ENCODE results near the gene CSF2RB.

The CSF2RB gene

DNA sequence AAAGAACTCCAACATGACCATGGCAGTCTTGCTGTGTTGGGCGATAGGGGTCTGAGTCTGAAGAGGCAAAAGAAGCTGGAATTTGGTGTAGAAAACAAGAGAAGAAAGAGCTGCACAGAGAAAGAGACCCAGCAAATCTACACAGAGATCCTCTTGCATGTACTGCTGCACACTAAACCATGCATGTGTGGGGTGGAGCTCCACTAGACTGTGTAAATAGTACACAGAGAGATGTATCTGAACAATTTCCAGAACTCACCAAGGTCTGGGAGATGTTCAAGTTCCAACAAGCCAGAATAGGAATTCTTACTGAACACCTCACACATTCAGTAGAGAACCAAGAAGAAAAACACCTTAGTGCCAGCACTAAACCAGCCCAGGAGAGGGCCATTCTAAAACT is 42.3 kb downstream of the CSF2RB start:
- H3K27ac Mint-ChIP-seq, result no peak overlapping the region
- H3K9me3 Mint-ChIP-seq, result peaks cover 7% of the 10 kb centered on the region
- H3K4me3 Mint-ChIP-seq, result no peak overlapping the region
- H3K36me3 Mint-ChIP-seq, result peaks cover 2% of the 10 kb centered on the region
- H3K4me1 Mint-ChIP-seq, result peaks cover 4% of the 10 kb centered on the region
- H3K27me3 Mint-ChIP-seq, result peaks cover 8% of the 10 kb centered on the region

DNA sequence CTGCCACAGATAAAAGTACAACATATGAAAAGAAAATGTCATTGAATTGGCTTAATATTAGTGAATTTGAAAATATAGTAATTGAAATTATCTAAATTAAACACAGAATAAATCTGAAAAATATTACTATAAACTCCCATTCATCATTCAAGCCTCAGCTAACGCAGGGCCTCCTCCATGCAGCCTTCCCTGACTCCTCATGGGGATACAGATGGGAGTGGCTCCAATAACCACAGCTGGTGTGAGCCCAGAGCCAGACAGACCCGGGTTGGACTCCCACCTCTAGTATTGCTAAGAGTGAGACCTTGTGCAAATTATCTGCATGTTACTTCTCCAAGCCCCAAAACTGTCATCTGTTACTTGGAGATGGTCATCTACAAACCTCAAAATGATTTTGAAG is 44.9 kb downstream of the CSF2RB start:
- Mint-ChIP-seq H3K9me3 (peaks cover 7% of the 10 kb centered on the region), H3K4me3 (no peak overlapping the region), H3K27ac (no peak overlapping the region), H3K4me1 (peaks cover 4% of the 10 kb centered on the region), H3K36me3 (peaks cover 2% of the 10 kb centered on the region), H3K27me3 (peaks cover 20% of the 10 kb centered on the region)

DNA sequence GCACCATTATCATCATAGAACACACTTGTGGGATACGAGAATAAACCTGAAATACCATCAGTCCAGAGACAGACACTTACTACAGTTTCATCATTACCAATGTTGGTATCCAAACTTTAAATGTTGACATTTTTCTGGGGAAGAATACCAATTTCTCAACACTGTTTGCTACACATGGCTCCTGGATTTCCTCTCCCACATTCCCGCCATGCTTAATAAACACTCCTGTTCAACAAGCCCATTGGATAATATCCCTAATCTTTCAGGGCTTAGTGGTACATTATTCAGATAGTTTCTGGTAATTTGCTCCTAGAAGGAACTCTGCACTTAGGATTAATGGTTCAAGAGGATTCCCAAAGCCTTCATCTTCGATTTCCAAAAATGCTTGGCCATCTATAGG is 48.2 kb downstream of the CSF2RB start:
- H3K9me3 Mint-ChIP-seq, result peaks cover 4% of the 10 kb centered on the region
- peaks cover 17% of the 10 kb centered on the region for H3K27me3 Mint-ChIP-seq
- no peak overlapping the region for H3K27ac Mint-ChIP-seq
- peaks cover 2% of the 10 kb centered on the region for H3K36me3 Mint-ChIP-seq
- no peaks in the 10 kb centered on the region for H3K4me1 Mint-ChIP-seq
- no peak overlapping the region for H3K4me3 Mint-ChIP-seq

GRCh38 chr22:36963302-36963701 is 49.9 kb downstream of the CSF2RB start:
- Mint-ChIP-seq H3K27ac (no peak overlapping the region), H3K9me3 (no peaks in the 10 kb centered on the region), H3K27me3 (peaks cover 17% of the 10 kb centered on the region), H3K4me1 (no peaks in the 10 kb centered on the region), H3K4me3 (no peak overlapping the region), H3K36me3 (peaks cover 2% of the 10 kb centered on the region)

DNA sequence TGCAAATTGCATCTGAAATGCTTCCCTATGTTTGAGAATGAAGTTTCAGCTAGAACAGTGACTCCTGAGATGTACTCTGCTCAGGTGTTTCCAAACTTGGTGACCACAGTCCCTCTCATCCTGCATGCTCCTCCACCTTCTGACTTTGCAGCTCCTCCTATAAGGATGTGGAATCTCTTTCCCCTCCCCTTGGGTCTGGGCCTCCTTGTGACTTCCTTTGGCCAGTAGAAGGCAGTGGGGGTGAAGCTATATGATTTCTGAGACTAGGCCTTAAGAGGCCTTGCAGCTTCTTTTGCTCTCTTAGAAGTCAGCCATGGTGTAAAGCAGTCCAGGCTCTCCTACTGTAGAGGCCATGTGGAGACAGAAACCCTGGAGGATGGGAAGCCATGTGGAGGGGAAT is 50.7 kb downstream of the CSF2RB start:
- Mint-ChIP-seq H3K4me3 (no peak overlapping the region), H3K36me3 (no peaks in the 10 kb centered on the region), H3K27me3 (peaks cover 17% of the 10 kb centered on the region), H3K4me1 (no peaks in the 10 kb centered on the region), H3K27ac (no peak overlapping the region), H3K9me3 (no peaks in the 10 kb centered on the region)

DNA sequence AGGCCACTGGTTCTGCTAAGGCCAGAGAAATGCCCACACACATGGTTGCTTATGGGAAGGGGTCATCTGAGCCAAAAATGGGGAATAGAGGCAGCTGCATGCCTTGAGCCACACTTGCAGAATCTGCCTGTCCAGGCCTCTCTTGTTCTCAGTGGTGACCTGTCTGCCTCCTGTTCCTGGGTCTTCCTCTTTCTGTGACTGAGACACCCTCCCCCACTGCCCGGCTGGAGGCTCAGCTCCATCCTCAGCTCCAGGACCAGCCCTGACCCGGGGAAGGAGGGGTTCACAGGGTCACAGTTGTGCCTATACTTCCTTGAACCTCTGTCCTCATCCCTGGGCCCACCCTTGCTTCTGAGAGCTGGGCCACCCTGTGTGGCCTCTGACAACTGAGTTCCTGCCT is 52.3 kb downstream of the CSF2RB start:
- Mint-ChIP-seq H3K4me1 (no peaks in the 10 kb centered on the region), H3K27ac (no peak overlapping the region), H3K4me3 (no peak overlapping the region)

DNA sequence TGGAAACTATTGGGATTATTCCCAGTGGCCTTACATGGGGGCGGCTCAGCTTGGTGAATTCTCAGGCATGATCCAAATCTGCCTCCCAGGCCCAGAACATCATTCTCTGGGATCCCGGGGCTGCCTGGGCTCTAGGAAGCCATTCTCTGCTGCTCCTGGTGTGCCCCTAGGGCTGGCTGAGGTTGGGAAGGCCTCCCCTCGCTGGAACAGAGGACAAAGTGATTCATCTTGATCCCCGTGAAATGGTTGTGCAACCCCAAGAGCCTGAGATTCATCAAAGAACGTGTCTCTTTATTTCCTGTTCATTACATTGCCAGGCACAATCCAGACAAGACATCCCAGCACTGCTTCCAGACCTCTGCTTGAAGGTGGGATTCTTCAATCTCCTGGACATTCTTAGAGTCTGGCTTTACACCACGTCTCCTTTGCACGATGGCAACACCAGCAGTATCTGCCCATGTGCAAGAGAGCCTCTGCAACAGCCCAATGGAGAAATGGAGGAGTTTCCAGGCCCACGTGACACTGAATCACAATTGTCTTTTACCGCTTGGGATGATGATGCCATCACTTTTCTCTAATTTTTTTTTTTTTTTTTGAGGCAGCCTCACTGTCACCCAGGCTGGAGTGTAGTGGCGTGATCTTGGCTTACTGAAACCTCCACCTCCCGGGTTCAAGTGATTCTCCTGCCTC is 53.6 kb downstream of the CSF2RB start:
- Mint-ChIP-seq H3K4me1 (no peaks in the 10 kb centered on the region), H3K9me3 (no peaks in the 10 kb centered on the region), H3K27ac (no peak overlapping the region), H3K36me3 (no peaks in the 10 kb centered on the region), H3K4me3 (no peak overlapping the region), H3K27me3 (peaks cover 1% of the 10 kb centered on the region)

More for the DNA sequence above, 52.3 kb downstream of the CSF2RB start:
- no peaks in the 10 kb centered on the region for H3K36me3 Mint-ChIP-seq
- peaks cover 12% of the 10 kb centered on the region for H3K27me3 Mint-ChIP-seq
- H3K9me3 Mint-ChIP-seq, result no peaks in the 10 kb centered on the region

- H3K36me3 Mint-ChIP-seq, result no peaks in the 10 kb centered on the region
- no peak overlapping the region for H3K27ac Mint-ChIP-seq
- no peaks in the 10 kb centered on the region for H3K4me1 Mint-ChIP-seq
- H3K27me3 Mint-ChIP-seq, result no peaks in the 10 kb centered on the region
- no peak overlapping the region for H3K4me3 Mint-ChIP-seq
- no peaks in the 10 kb centered on the region for H3K9me3 Mint-ChIP-seq
Observed at GRCh38 chr22:36968249-36968964, 55.0 kb downstream of the CSF2RB start.

DNA sequence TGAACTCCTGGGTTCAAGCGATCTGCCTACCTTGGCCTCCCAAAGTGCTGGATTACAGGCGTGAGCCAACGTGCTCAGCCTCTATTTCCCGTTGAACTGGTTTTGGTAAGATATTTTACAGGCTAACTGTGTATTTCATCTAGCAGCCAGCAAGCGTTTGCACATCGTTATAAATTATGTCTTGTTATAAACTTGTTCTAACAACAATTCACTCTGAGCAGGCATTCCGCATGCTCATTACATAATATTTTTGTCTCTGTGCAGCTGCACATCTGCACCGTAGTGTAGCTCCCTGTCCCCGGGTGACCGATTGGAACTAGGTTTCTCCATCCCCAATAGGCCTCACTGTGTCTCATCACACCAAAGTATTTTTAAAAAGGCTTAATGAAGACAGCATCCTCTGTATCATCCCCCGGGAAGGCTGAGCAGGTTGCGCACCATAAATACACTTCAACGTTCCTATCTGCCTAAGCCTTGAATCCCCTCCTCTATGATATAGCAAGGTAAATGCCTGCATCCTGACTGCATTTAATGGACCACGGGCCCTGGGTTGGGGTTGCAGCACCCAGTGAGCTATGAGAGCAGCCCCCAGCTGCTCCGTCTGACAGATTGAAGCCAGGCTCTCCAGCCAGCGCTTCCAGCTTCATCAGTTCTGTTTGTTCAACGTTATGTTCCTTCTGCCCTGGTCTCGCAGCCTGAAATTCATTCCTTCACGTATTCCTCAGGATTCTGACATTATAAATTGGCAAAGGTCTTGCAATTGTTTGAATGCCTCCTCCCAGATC is 58.1 kb downstream of the CSF2RB start:
- Mint-ChIP-seq H3K36me3 (no peaks in the 10 kb centered on the region), H3K4me1 (no peaks in the 10 kb centered on the region), H3K27ac (peak overlapping the region; percentile 17), H3K27me3 (no peaks in the 10 kb centered on the region), H3K4me3 (no peak overlapping the region), H3K9me3 (no peaks in the 10 kb centered on the region)

DNA sequence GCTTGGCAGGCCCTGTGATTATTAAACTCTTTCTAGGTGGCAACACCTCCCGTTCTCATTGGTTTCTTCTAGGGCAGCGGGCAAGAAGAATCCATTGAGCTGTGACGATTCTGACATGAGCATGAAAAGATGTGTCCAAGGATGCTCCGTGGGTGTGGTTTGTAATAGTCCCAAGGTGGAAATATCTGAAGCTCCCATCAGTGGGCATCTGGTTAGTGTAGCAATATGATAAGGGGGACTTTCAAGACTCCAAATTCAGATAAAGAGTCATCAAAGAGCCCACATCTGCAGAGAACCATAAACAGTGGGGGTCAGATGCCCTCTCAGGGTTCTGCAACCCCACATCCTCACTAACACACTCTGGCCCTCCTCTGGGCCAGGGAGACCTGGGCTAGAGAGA is 63.2 kb downstream of the CSF2RB start:
- H3K4me3 Mint-ChIP-seq, result peak overlapping the region; percentile 91
- H3K36me3 Mint-ChIP-seq, result no peaks in the 10 kb centered on the region
- H3K27ac Mint-ChIP-seq, result no peak overlapping the region
- no peaks in the 10 kb centered on the region for H3K9me3 Mint-ChIP-seq
- no peaks in the 10 kb centered on the region for H3K27me3 Mint-ChIP-seq
- peaks cover 10% of the 10 kb centered on the region for H3K4me1 Mint-ChIP-seq

DNA sequence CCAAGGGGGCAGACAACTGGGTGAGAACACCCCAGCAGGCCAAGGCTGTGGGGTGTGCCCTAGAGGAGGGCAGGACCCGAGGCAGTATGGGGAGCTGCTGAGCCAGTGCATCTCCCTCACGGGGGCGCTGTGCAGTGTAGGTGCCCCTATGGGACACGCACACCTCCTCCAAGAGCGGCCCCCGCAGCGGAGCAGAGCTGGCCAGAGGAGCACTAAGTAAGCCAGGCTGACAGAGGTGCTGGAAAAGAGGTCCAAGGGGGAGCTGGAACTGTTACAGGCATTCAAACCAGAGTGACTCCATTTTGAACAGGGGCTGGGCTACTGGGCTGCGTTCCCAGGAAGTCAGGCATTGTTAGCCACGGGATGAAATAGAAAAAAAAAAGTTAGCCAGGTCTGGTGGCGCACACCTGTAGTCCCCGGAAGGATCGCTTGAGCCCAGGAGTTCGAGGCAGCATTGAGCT is 64.0 kb downstream of the CSF2RB start:
- peak overlapping the region; percentile 73 for H3K27ac Mint-ChIP-seq

GRCh38 chr22:36977947-36978660 is 64.7 kb downstream of the CSF2RB start:
- Mint-ChIP-seq H3K9me3 (no peaks in the 10 kb centered on the region), H3K27me3 (peaks cover 2% of the 10 kb centered on the region), H3K36me3 (no peaks in the 10 kb centered on the region), H3K27ac (peak overlapping the region; percentile 25), H3K4me3 (peak overlapping the region; percentile 91), H3K4me1 (peaks cover 10% of the 10 kb centered on the region)

More for the DNA sequence above, 64.0 kb downstream of the CSF2RB start:
- H3K4me3 Mint-ChIP-seq, result peak overlapping the region; percentile 91
- H3K4me1 Mint-ChIP-seq, result peaks cover 10% of the 10 kb centered on the region
- no peaks in the 10 kb centered on the region for H3K9me3 Mint-ChIP-seq
- H3K27me3 Mint-ChIP-seq, result peaks cover 2% of the 10 kb centered on the region
- no peaks in the 10 kb centered on the region for H3K36me3 Mint-ChIP-seq

GRCh38 chr22:36979016-36979910 is 65.8 kb downstream of the CSF2RB start:
- Mint-ChIP-seq H3K4me1 (peaks cover 10% of the 10 kb centered on the region), H3K4me3 (no peak overlapping the region), H3K36me3 (no peaks in the 10 kb centered on the region)

GRCh38 chr22:36981247-36981775 is 67.9 kb downstream of the CSF2RB start:
- peaks cover 3% of the 10 kb centered on the region for H3K36me3 Mint-ChIP-seq
- H3K27me3 Mint-ChIP-seq, result peaks cover 2% of the 10 kb centered on the region
- H3K9me3 Mint-ChIP-seq, result peaks cover 11% of the 10 kb centered on the region
- H3K27ac Mint-ChIP-seq, result peak overlapping the region; percentile 27
- peaks cover 10% of the 10 kb centered on the region for H3K4me1 Mint-ChIP-seq
- H3K4me3 Mint-ChIP-seq, result no peak overlapping the region

More at GRCh38 chr22:36979016-36979910, 65.8 kb downstream of the CSF2RB start:
- Mint-ChIP-seq H3K27ac (peak overlapping the region; percentile 17), H3K9me3 (no peaks in the 10 kb centered on the region), H3K27me3 (peaks cover 2% of the 10 kb centered on the region)
